KMS-11 (cell line): ENCODE data around the gene CRYBG1.
"Not testable (repeated sequence)": the region's sequence is repeated elsewhere in the genome, so short reads cannot be mapped to it uniquely, and the experiment has no call there.

Experiments used
- H2AFZ ChIP-seq: fragments of 200-600 bp; sonication (generic); 2 replicates; pipeline ENCODE4 v1.6.1; 2016; ENCODE audit warnings: antibody characterized with exemption, mixed run types, low read depth
- H3K27ac ChIP-seq: fragments of 200-600 bp; sonication (generic); 2 replicates; pipeline ENCODE4 v1.6.1; 2016; ENCODE audit warnings: mild to moderate bottlenecking, mixed run types
- H3K27me3 ChIP-seq: fragments of 200-600 bp; sonication (generic); 2 replicates; pipeline ENCODE4 v1.6.1; 2017; ENCODE audit warnings: mild to moderate bottlenecking, low read depth, mixed run types, moderate library complexity; ENCODE audit not compliant: insufficient read depth
- H3K36me3 ChIP-seq: fragments of 200-600 bp; sonication (generic); 2 replicates; pipeline ENCODE4 v1.6.1; 2017; ENCODE audit warnings: mild to moderate bottlenecking, mixed run types; ENCODE audit not compliant: insufficient read depth
- H3K4me1 ChIP-seq: fragments of 200-600 bp; sonication (generic); 2 replicates; pipeline ENCODE4 v1.6.1; 2016; ENCODE audit warnings: mild to moderate bottlenecking, low read depth, mixed run types; ENCODE audit not compliant: poor library complexity, severe bottlenecking
- H3K4me2 ChIP-seq: fragments of 200-600 bp; sonication (generic); 2 replicates; pipeline ENCODE4 v1.7.0; 2016; ENCODE audit warnings: mild to moderate bottlenecking, mixed run types
- H3K4me3 ChIP-seq: fragments of 200-600 bp; sonication (generic); IDR thresholded peaks from 2 replicates; pipeline ENCODE4 v1.6.1; 2017; ENCODE audit warnings: low read depth, low read length, mixed read lengths; ENCODE audit not compliant: insufficient read depth
- H3K79me2 ChIP-seq: fragments of 200-600 bp; sonication (generic); 2 replicates; pipeline ENCODE4 v1.6.1; 2016; ENCODE audit warnings: low read depth, mixed run types; ENCODE audit not compliant: insufficient read depth
- H3K9ac ChIP-seq: fragments of 200-600 bp; sonication (generic); 2 replicates; pipeline ENCODE4 v1.6.1; 2016; ENCODE audit warnings: mild to moderate bottlenecking, mixed run types
- H4K20me1 ChIP-seq: fragments of 200-600 bp; sonication (generic); 2 replicates; pipeline ENCODE4 v1.6.1; 2016; ENCODE audit warnings: mild to moderate bottlenecking, mixed run types; ENCODE audit not compliant: insufficient read depth
- TF ChIP-seq, protein P1 (sequence below): fragments of 200-600 bp; sonication (generic); conservative IDR thresholded peaks from 2 replicates; pipeline ENCODE4 v1.6.1; 2017; ENCODE audit warnings: low read depth, mild to moderate bottlenecking, antibody characterized with exemption, low read length, moderate library complexity, mixed read lengths

The CRYBG1 gene

DNA sequence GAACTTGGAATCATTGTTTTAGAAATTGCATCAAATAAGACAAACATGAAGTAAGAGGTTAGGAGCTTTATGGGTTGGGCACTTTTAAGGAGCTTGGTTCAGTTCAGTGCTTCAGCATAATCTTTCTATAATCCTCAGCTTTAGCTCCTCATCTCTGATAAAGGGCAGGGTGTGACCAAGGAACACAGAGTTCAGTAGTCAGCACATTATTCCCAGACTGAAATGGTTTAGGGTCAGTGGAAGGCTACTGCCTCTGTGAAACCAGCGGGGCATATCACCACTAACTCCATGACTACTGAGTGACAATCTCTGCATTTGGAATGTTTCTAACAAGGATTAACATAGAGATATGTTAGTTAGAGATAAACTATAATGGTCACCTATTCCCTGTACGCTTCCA is 36.9 kb downstream of the CRYBG1 start:
- Histone ChIP-seq H3K27me3 (no peaks in the 10 kb centered on the region), H3K4me3 (no peak overlapping the region), H3K79me2 (no peaks in the 10 kb centered on the region), H3K4me2 (no peak overlapping the region), H3K9ac (no peak overlapping the region), H3K27ac (no peak overlapping the region), H2AFZ (no peak overlapping the region), H4K20me1 (no peaks in the 10 kb centered on the region), H3K36me3 (no peaks in the 10 kb centered on the region), H3K4me1 (no peaks in the 10 kb centered on the region)
- TF ChIP-seq, protein P1, sequence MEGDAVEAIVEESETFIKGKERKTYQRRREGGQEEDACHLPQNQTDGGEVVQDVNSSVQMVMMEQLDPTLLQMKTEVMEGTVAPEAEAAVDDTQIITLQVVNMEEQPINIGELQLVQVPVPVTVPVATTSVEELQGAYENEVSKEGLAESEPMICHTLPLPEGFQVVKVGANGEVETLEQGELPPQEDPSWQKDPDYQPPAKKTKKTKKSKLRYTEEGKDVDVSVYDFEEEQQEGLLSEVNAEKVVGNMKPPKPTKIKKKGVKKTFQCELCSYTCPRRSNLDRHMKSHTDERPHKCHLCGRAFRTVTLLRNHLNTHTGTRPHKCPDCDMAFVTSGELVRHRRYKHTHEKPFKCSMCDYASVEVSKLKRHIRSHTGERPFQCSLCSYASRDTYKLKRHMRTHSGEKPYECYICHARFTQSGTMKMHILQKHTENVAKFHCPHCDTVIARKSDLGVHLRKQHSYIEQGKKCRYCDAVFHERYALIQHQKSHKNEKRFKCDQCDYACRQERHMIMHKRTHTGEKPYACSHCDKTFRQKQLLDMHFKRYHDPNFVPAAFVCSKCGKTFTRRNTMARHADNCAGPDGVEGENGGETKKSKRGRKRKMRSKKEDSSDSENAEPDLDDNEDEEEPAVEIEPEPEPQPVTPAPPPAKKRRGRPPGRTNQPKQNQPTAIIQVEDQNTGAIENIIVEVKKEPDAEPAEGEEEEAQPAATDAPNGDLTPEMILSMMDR, result no peak

GRCh38 chr6:106398621-106399020 is 38.1 kb downstream of the CRYBG1 start:
- H2AFZ ChIP-seq, result no peak overlapping the region
- H3K4me2 ChIP-seq, result no peak overlapping the region
- H3K27me3 ChIP-seq, result no peaks in the 10 kb centered on the region
- H4K20me1 ChIP-seq, result no peaks in the 10 kb centered on the region
- TF ChIP-seq, protein P1, result no peak
- no peaks in the 10 kb centered on the region for H3K36me3 ChIP-seq
- no peaks in the 10 kb centered on the region for H3K79me2 ChIP-seq
- H3K4me1 ChIP-seq, result no peaks in the 10 kb centered on the region
- H3K9ac ChIP-seq, result no peak overlapping the region
- no peak overlapping the region for H3K4me3 ChIP-seq
- no peak overlapping the region for H3K27ac ChIP-seq

DNA sequence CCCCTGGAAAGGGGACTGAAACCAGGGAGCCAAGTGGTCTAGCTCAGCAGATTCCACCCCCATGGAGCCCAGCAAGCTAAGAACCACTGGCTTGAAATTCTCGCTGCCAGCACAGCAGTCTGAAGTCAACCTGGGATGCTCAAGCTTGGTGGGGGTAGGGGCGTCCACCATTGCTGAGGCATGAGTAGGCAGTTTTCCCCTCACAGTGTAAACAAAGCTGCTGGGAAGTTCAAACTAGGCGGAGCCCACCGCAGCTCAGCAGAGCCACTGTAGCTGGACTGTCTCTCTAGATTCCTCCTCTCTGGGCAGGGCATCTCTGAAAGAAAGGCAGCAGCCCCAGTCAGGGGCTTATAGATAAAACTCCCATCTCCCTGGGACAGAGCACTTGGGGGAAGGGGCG is 44.5 kb downstream of the CRYBG1 start:
- H3K79me2 ChIP-seq, H3K4me1 ChIP-seq, H2AFZ ChIP-seq, H3K4me2 ChIP-seq, H3K4me3 ChIP-seq, H3K27ac ChIP-seq, H3K9ac ChIP-seq, H3K27me3 ChIP-seq, H3K36me3 ChIP-seq, H4K20me1 ChIP-seq: not testable (repeated sequence)

DNA sequence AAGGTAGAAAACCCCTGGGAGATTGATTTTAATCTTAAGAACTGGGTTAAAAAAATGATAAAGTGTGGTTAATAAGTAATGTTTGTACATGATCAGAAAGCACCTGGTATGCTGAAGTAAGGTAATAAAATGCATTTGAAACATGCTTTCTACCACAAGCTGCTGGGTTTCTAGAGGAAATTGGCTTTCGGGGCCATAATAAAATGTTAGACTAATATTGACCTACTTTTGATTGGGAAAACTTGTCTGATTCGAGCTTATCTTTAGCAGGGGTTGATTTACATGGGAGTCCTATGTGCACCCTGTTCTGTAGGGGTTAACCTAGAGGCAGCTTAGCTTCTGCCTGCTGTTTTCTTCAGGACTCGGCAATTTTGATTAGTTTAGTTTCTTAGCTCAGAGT is 50.5 kb downstream of the CRYBG1 start:
- Histone ChIP-seq H3K9ac (no peak overlapping the region), H2AFZ (no peak overlapping the region), H3K4me2 (no peak overlapping the region)

DNA sequence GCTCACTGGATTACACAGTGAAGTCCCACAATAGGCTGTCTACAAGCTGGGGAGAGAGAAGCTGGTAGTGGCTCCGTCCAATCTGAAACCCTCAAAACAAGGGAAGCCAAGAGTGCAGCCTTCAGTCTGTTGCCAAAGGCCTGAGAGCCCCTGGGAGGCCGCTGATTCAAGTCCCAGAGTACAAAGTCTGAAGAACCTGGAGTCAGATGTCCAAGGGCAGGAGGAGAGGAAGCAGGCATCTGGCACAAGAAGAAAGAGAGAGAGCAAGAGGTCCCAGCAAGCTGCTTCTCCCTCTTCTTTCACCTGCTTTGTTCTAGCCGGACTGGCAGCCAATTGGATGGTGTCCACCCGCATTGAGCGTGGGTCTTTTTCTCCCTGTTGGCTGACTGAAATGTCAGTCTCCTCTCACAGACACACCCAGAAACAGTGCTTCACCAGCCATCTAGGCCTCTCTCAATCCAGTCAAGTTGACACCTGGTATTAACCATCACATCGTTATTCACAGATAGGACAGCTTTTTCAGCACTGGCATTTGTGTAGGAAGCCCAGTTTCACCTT is 51.2 kb downstream of the CRYBG1 start:
- no peak overlapping the region for H3K4me3 ChIP-seq
- no peak overlapping the region for H2AFZ ChIP-seq
- H3K4me1 ChIP-seq, result no peaks in the 10 kb centered on the region
- H3K27ac ChIP-seq, result no peak overlapping the region
- no peaks in the 10 kb centered on the region for H3K27me3 ChIP-seq
- no peaks in the 10 kb centered on the region for H3K79me2 ChIP-seq
- H3K4me2 ChIP-seq, result no peak overlapping the region
- H3K36me3 ChIP-seq, result no peaks in the 10 kb centered on the region
- TF ChIP-seq, protein P1, result no peak
- no peak overlapping the region for H3K9ac ChIP-seq
- no peaks in the 10 kb centered on the region for H4K20me1 ChIP-seq

More for the DNA sequence above, 50.5 kb downstream of the CRYBG1 start:
- H3K79me2 ChIP-seq, result no peaks in the 10 kb centered on the region
- H3K27ac ChIP-seq, result no peak overlapping the region
- no peaks in the 10 kb centered on the region for H3K36me3 ChIP-seq
- no peaks in the 10 kb centered on the region for H3K4me1 ChIP-seq
- TF ChIP-seq, protein P1, result no peak
- no peak overlapping the region for H3K4me3 ChIP-seq
- H3K27me3 ChIP-seq, result no peaks in the 10 kb centered on the region
- H4K20me1 ChIP-seq, result no peaks in the 10 kb centered on the region
